CD4-positive, alpha-beta T cell treated with Interleukin-15 for 4 hours (primary cell): ENCODE measurements around the gene SLC2A1.

Experiments
- DNase-seq: peaks from one replicate; pipeline ENCODE4 v3.0.0-alpha.2; 2020; ENCODE audit warnings: low spot score

SLC2A1 gene

GRCh38 chr1:42891465-42892138, 67.1 kb downstream of the SLC2A1 start:
- DNase-seq: no peak

GRCh38 chr1:42889264-42889663, 69.4 kb downstream of the SLC2A1 start:
- no peak for DNase-seq

- no peak for DNase-seq
These were observed 70.5 kb downstream of the SLC2A1 start for GRCh38 chr1:42888013-42888633.

GRCh38 chr1:42887366-42887765, 71.3 kb downstream of the SLC2A1 start:
- DNase-seq: no peak

- no peak for DNase-seq
These were observed 71.9 kb downstream of the SLC2A1 start for GRCh38 chr1:42886800-42887199.

GRCh38 chr1:42886046-42886739, 72.5 kb downstream of the SLC2A1 start:
- no peak for DNase-seq

- no peak for DNase-seq
These were observed 78.3 kb downstream of the SLC2A1 start for GRCh38 chr1:42880384-42880783.

- no peak for DNase-seq
These were observed 81.3 kb downstream of the SLC2A1 start for GRCh38 chr1:42877380-42877779.

- DNase-seq: no peak
These were observed 82.7 kb downstream of the SLC2A1 start for GRCh38 chr1:42876009-42876408.
